GM12891 (cell line): Measurements from ENCODE around the gene ARID2.

Experiments used
- PAX5 ChIP-seq: IDR thresholded peaks from 2 replicates; pipeline ENCODE4 v1.6.1; 2011; ENCODE audit warnings: low read length, moderate library complexity, mild to moderate bottlenecking; ENCODE audit not compliant: insufficient read depth, severe bottlenecking
- POLR2A ChIP-seq: IDR thresholded peaks from 2 replicates; pipeline ENCODE4 v1.6.1; 2011; ENCODE audit warnings: low read depth, low read length, control low read depth
- POLR2AphosphoS5 ChIP-seq: IDR thresholded peaks from 2 replicates; pipeline ENCODE4 v1.6.1; 2011; ENCODE audit warnings: low read depth, low read length, control low read depth
- POU2F2 ChIP-seq: IDR thresholded peaks from 2 replicates; pipeline ENCODE4 v1.6.1; 2011; ENCODE audit warnings: low read depth, mild to moderate bottlenecking, control low read depth, low read length, moderate library complexity
- SPI1 ChIP-seq: IDR thresholded peaks from 2 replicates; pipeline ENCODE4 v1.6.1; 2011; ENCODE audit warnings: low read depth, low read length, control low read depth
- TAF1 ChIP-seq: IDR thresholded peaks from 2 replicates; pipeline ENCODE4 v1.6.1; 2011; ENCODE audit warnings: low read depth, low read length, control low read depth

GRCh38 chr12:45831590-45831989, 102.1 kb downstream of the ARID2 start:
- no peak for TF ChIP-seq POLR2A
- no peak for TF ChIP-seq TAF1
- TF ChIP-seq POLR2AphosphoS5: no peak
- no peak for TF ChIP-seq POU2F2
- no peak for TF ChIP-seq SPI1
- TF ChIP-seq PAX5: no peak
